SW 1271 (cell line): Measurements from ENCODE around the gene GOLT1A.
"Not testable (repeated sequence)": the region's sequence is repeated elsewhere in the genome, so short reads cannot be mapped to it uniquely, and the experiment has no call there.

Experiments used
- DNase-seq, 2 experiments: peaks; one replicate each; lab custom pipeline; 2025; lab: John Stamatoyannopoulos, UW

GOLT1A gene

GRCh38 chr1:204248954-204249353, 35.2 kb upstream of the GOLT1A start:
- no peak for DNase-seq

- no peak for DNase-seq
Observed at GRCh38 chr1:204246876-204247275, 33.1 kb upstream of the GOLT1A start.

GRCh38 chr1:204242920-204243319, 29.1 kb upstream of the GOLT1A start:
- no peak for DNase-seq

GRCh38 chr1:204241914-204242313, 28.1 kb upstream of the GOLT1A start:
- no peak for DNase-seq

GRCh38 chr1:204241050-204241449, 27.3 kb upstream of the GOLT1A start:
- DNase-seq = no peak

GRCh38 chr1:204240233-204240632, 26.4 kb upstream of the GOLT1A start:
- DNase-seq = no peak

GRCh38 chr1:204239401-204239800, 25.6 kb upstream of the GOLT1A start:
- not testable (repeated sequence) for DNase-seq

GRCh38 chr1:204238520-204238919, 24.7 kb upstream of the GOLT1A start:
- DNase-seq = not testable (repeated sequence)

- not testable (repeated sequence) for DNase-seq
Observed at GRCh38 chr1:204237515-204237914, 23.7 kb upstream of the GOLT1A start.

GRCh38 chr1:204232526-204232925, 18.7 kb upstream of the GOLT1A start:
- no peak for DNase-seq

GRCh38 chr1:204230211-204230610, 16.4 kb upstream of the GOLT1A start:
- DNase-seq = no peak

- DNase-seq = no peak
Observed at GRCh38 chr1:204228896-204229295, 15.1 kb upstream of the GOLT1A start.

GRCh38 chr1:204227996-204228785, 14.4 kb upstream of the GOLT1A start:
- no peak for DNase-seq

- DNase-seq = no peak
Observed at GRCh38 chr1:204227351-204227750, 13.6 kb upstream of the GOLT1A start.

- DNase-seq = no peak
Observed at GRCh38 chr1:204225841-204226735, 12.3 kb upstream of the GOLT1A start.

- no peak for DNase-seq
Observed at GRCh38 chr1:204224655-204225054, 10.9 kb upstream of the GOLT1A start.

GRCh38 chr1:204223129-204223860, 9.5 kb upstream of the GOLT1A start:
- DNase-seq = no peak

- DNase-seq = no peak
Observed at GRCh38 chr1:204222764-204223055, 8.9 kb upstream of the GOLT1A start.

- no peak for DNase-seq
Observed at GRCh38 chr1:204222006-204222763, 8.4 kb upstream of the GOLT1A start.

GRCh38 chr1:204221271-204221670, 7.5 kb upstream of the GOLT1A start:
- no peak for DNase-seq

- DNase-seq = no peak
Observed at GRCh38 chr1:204219971-204220616, 6.3 kb upstream of the GOLT1A start.
